NCI-H460 (cell line): ENCODE measurements around the gene IBTK. TPM values are rescaled to one million over a fixed set of nuclear protein-coding genes. Genes with fewer than 3 reads are reported as not detected.
A peak's percentile ranks its signal among the peaks of the same experiment; 100 is the strongest.
"Not testable (repeated sequence)": the region's sequence is repeated elsewhere in the genome, so short reads cannot be mapped to it uniquely, and the experiment has no call there.

Experiments
- DNase-seq: peaks from one replicate; pipeline ENCODE4 v3.0.0-alpha.2; 2016; ENCODE audit warnings: low read depth; ENCODE audit errors: extremely low read depth
- total RNA-seq: library from RNA; depleted of rRNA; stranded (reverse); fragments of >200 nt; shearing (Covaris generic); gene quantifications from 2 replicates; pipeline ENCODE4 v1.2.3, GENCODE V29; 2014

The IBTK gene
- total RNA-seq, 1 experiment from 2014 or later = 62.9 TPM

DNA sequence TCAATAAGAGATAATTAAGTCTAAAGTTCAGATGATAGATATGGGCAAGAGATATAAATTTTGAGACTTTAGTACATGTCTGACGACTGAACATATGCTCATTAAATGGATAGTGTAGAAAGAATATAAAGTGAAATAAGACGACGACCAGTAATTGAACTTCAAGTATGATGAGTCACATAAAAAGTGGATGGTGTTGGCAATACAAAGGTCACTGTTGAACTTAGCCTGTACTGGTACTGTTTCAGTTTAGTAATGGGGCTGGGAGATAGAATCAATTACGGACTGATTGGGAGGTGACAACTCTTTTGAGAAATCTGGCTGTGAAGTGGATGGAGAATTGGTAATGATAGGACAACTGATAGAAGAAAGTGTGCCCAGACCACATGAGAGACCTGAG lies 68.1 kb downstream of the IBTK start:
- DNase-seq = no peak

DNA sequence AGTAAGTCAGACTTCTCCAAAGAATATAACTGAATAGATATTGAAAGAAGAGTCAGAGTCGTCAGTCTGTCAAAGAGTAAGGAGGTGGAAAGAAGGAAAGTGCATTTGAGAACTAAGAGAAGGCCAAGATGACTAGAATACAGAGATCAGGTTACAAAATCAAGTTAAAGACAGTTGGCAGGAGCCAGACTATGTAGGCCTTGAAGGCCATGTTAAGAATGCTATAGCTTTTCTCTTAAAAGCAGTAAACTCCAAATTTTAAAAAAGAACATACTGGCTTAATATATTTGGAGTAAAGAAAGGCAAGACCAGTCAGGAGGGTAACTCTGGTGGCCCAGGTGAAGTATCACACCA lies 68.8 kb downstream of the IBTK start:
- no peak for DNase-seq

DNA sequence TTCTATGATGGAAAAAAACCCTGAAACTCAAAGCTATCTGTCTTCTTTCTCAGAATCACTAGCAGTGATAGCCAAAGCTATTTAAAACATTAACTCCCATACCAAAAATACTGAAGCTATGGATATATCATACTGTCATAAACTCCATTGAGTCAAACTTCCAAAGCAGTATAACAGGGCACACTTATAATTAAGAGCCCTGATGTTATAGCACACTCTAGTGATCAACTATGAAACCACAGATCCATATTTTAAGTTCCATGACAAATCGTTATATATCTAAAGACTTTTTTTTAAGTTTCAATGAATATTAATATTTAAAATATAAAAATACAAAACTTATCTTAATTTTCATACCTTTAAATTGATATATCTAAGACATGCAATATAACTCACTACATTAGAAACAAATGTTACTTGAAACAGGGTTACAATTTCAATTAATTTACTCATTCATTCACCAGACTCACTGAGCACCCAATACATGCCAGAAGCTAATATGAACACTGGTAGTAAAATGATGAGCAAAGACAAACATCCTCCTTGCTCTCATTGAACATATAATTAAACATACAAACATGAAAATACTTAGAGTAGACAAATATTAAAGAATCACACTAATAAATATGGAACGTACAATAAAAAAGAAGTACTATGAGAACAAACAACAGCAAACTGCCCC lies 69.3 kb downstream of the IBTK start:
- DNase-seq = peak; percentile 38

DNA sequence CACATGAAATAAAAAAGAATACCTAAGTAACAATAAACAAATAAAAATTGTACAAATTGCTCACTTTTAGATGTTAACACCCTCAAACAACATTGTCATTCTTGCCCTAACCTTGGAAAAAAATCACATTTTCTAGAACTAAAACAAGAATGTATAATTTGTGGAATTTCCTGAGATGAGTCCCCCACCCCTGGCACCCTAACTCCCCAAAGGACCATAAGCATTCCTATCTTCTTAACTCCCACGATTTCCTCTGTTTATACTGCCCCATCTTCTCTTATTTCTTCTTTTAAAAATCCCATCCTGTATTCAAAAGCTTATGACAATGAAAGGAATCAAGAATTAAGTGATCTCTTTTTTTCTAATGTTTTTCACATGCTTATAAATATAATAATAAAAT lies 70.9 kb downstream of the IBTK start:
- no peak for DNase-seq

DNA sequence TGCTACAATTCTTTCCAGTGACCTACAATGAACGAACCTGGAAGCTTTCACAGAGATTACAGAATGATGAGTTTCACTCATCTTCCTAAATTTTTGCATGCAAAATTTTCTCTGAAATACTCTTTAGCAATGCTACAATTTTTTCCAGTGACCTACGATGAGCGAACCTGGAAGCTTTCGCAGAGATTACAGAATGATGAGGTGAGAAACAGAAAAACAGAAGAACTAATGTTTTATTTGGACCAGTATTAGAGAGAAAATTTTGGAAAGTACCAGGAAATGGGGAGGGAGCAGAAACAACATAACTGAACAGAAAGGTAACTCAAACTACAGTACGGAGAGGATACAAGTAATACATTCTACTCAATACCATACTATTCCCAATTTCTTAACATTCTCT lies 75.0 kb downstream of the IBTK start:
- no peak for DNase-seq

DNA sequence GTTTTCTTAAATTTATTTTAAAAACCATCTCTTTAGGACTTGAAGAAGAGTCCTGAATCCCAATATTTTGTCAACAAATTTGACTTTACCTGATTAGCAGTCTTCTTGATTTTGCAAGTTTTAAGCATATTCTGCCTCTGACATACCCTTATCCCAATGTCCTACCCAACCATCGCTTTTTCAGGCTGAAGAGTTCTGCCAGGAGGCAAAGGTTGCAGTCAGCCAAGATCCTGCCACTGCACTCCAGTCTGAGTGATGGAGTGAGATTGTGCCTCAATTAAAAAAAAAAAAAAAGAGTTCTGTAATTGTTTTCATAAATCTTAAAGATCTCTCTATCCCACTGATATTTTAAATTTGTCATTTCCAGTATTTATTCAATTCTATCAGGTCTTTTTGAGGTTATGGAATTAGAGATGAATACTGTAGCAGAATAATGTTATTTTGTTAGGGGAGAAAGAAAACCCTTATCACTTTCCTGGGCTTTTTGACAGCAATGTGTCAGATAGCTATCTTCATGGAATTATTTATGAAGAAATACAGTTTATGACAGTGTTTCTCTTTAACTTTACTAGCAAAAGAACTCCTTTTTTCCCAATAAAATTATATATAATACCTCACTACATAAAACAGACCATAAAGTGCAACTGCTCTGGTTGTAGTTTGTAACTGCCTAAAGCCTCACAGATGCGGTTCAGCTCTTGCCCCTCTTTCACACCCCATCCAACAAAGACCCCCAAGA lies 78.2 kb downstream of the IBTK start:
- no peak for DNase-seq

DNA sequence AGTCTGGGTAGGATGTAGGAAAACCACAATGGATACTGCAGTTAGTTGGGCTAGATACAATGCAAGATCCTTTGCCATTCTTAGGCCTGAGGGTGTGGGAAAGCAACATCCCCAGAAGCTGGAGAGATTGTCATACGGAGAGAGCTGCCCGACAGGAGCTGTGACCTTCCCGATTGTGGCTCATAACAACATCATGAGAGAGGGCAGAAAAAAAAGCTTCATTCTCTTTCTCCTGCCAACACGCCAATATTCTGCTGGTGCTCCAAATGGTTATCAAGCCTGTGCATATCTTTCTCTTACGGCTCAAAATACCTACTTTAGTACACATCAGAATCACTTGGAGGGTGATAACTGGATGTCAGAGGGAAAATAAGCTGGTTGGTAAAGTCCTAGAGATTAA lies 81.1 kb downstream of the IBTK start:
- DNase-seq = no peak

DNA sequence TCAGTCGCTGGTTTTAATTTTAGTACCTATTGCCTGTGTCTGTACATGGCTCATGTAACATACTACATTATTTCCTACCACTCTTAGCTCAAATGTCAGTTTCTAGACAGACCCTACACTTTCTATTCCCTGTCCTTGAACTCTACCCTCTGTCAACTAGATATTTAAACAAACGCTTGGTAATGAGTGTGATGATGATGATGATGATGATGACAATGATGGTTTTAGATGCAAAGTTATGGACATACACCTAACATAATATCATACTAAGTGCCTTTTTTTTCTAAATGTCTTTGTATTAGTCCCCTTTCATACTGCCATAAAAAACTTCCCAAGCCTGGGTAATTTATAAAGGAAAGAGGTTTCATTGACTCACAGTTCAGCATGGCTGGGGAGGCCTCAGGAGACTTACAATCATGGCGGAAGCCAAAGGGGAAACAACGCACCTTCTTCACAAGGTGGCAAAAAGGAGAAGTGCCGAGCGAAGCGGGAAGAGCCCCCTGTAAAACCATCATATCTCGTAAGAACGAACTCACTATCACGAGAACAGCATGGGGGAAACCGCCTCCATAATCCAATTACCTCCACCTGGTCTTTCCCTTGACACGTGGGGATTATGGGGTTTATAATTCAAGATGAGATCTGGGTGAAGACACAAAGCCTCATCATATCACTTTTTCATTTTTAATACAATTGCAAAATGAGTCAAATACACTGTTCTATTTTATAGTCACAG lies 87.1 kb downstream of the IBTK start:
- no peak for DNase-seq

DNA sequence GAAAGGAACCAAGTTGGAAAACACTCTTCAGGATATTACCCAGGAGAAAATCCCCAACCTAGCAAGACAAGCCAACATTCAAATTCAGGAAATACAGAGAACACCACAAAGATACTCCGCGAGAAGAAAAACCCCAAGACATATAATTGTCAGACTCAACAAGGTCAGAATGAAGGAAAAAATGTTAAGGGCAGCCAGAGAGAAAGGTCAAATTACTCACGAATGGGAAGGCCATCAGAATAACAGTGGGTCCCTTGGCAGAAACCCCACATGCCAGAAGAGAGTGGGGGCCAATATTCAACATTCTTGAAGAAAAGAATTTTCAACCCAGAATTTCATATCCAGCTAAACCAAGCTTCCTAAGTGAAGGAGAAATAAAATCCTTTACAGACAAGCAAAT lies 94.8 kb downstream of the IBTK start:
- not testable (repeated sequence) for DNase-seq

DNA sequence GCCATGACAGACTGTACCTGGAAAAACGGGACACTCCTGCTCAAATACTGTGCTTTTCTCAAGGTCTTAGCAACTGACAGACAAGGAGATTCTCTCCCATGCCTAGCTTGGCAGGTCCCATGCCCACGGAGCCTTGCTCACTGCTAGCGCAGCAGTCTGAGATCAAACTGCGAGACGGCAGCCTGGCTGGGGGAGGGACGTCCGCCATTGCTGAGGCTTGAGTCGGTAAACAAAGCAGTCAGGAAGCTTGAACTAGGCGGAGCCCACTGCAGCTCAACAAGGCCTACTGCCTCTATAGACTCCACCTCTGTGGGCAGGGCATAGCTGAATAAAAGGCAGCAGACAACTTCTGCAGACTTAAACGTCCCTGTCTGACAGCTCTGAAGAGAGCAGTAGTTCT lies 96.4 kb downstream of the IBTK start:
- DNase-seq = not testable (repeated sequence)

DNA sequence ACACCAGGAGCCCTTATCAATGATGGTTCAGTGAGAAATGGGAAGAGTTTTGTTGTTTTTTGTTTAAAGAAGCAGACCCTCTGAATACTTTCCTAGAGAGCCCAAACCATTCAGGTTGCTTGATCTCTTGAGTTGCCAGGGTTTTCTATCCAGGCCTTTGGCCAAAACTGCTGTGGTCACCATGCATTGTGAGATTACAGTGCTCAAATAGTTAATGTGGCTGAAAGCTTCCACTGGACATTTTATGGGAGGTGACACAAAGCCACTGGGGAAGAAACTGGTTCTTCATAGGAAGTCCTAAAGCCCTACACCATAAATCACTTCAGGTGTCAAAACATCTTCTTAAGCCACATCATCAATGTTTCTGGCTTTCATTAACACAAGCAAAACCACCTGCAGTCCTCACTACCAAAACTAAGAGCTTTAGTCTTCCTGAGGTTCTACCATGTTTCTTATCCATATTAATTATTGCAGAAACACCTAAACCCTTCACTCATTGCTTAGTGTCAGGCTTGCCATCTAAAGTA lies 101.6 kb downstream of the IBTK start:
- no peak for DNase-seq

DNA sequence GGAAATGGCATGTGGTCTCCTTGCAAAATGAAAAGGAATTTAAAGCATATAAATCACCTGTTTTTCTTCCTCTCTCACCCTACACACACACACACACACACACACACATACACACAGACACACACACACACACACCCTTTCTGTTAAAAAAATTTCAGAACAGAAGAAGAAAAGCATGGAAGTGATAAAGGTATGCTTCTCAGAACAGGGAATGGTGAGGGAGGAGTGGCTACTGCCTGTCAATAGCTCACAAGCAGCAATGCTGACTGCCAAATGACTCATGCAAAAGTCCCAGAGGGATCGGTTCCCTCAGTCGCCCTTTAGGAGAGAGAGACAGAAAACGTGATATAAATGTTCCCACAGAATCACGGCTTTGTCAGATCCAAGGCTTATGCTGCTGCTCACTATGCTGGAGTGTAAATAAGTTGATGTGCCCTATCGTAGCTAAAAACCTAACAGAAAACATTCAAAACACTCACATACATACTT lies 102.6 kb downstream of the IBTK start:
- DNase-seq = peak; percentile 77

DNA sequence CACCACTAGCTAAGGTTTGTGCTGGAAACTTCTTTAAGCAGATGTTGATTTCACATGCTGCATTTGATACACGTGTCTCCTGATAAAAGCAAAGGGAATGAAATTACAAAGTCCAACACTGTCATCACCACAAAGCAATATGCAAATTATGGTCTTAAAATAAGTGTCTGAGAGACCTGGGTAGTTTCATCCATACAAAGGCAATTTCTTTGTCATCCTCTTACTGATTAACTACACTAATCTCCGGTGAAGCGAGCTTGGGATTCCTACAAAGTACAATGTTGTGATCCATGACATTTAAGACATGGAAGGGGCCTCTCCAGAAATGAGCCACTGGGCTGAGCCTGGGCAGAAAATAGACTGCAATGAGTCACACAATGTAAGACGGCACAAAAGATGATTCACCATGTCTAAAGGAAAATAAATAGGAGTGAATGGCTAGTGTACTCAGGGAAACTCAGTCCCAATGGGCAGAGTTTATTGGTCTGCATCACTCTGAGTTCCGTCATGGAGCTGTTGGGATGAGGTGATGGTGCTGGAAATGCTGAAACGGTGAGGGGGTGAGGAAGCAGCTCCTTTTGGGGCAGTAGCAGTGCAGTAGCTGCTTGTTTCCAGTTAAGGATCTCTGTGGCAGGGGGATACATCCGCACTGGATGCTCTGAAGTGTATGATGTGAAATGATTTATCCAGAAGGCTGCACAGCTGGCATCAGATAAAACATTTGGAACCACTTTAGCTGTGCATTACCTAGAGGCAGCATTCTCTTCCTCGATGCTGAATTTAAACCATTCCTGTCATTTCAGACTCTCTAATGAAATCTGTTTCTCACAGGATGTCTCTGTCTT lies 103.3 kb downstream of the IBTK start:
- DNase-seq = peak; percentile 79

DNA sequence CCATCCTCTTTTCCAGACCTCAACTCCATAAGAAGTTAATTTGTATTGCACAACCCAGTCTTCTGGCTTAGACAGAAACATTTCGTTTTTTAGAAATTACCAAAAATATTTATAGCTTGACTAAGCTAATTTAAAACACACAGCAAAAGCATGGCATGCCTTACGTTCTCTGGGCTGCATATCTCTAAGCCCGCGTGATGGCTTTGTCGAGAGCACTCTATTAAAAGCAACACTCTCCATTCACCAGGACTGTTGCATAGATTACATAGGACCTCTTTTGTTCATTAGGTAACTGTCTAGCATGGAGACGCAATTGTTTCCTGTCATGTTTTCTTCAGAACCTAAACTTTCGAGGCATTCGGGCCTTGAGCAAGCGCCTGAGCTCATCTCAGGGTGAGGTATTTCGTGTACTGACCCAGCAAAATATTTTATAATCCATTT lies 104.5 kb downstream of the IBTK start:
- no peak for DNase-seq

DNA sequence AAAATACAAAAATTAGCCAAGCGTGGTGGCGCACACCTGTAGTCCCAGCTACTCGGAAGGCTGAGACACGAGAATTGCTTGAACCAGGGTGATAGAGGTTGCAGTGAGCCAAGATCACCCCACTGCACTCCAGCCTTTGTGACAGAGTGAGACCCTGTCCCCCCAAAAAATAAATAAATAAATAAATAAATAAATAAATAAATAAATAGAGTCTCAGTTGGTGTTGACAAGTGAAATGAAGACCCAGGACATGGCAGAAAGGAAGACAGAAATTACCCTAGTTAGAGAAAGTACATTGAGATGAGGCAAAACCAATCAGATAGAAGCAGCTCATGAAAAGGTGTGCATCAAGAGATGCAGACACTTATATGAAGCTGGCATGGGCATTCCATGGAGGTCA lies 105.0 kb downstream of the IBTK start:
- DNase-seq = no peak

DNA sequence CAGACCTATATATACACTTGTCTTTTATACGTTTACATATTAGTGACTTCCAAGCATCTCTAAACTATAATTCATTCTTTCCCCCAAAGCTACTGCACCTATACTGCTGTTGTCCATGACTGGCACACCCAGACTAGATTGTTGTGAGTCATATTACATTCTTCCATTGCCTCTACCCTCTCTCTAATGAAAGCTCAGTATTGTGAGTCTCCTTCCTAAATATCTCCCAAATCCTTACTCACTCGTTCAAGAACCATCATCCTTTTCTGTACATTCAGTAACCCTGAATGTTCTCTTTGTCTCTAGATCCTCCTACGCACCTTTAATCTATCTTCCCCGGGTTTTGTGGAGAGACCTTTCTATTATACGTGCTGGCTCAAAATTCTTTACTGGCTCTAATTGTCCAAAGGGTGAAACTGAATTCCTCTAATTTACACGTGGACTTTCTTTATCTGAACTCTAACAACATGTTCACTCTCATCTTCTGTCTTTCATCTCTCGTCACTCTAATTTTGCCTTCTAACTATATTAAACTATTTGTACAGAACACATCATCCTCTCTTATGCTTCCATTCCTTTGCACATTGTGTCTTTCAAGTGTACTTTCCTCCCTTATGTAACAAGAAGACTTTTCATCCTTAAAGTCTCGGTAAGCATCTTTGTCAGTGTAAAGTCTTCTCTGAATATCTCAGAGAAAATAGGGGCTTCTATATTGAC lies 109.3 kb downstream of the IBTK start:
- DNase-seq = no peak

DNA sequence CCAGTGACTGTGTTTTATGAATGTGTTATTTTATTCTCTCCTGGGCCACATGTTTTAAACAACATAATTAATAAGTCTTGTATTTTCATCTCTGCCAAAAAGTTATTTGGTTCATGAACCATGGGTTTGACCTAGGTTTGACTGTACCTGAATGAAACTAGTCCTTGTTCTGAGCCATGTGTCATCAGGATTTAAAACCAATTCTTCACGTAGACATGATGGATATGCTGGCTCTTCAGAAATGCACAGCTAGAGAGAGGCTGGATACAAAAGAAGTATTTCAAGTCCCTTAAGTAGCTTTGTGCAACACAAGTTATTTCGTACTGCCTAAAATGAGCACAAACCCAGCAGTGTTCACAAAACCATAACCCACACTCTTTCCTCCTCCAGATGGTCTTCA lies 116.1 kb downstream of the IBTK start:
- no peak for DNase-seq

DNA sequence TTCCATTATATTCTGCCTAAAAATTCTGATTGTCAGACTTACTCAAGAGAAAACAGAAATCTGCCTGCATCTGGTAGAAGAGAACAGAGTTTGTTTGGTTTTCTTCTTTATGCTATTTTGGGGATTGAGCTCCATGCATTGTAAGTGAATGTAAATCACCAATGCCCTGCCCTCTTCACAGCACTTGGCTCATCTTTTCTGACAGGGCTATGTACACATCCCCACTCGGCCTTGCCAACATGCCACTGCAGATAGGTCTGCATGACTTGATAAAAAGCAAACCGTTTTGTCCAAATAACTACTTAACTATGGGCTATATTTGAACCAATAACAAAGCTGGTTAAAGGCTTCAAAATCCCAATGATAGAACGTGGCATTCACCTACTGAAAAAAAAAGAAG lies 117.7 kb downstream of the IBTK start:
- DNase-seq = no peak

DNA sequence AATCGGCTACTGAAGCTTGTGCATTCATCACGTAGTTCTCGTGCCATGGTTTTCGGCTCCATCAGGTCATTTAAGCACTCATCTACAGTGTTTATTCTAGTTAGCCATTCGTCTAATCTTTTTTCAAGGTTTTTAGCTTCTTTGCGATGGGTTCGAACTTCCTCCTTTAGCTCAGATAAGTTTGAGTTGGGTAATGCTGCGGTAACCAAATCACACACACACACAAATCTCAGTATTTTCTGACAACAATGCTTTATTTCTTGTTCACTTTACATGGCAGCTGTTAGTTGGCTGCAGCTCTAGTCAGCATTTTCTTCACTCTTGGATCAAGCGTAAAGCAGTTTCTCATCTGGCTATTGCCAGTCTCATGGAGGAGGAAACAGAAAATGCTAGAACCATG lies 118.6 kb downstream of the IBTK start:
- DNase-seq = not testable (repeated sequence)

DNA sequence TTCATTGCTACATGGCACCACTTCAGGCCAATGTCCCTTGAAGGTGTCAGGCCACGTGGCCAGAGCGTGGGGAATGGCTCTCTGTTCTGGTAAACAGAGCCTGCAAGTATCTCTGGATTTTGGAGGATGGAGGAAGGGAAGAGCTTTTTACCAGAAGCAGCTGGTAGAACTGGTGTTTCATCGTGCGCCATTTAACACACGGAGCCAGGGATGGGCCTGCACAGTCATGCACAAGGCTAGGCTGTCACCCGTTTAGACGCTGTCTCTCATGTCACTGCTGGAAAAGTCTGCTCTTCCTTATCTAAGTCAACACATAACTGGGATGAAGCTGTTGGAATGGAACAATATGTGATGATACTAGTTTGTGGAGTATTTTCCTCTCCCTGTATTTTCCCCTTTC lies 123.9 kb downstream of the IBTK start:
- DNase-seq = no peak
